ENCODE results near the gene DEFB132.

DEFB132 gene

GRCh38 chr20:266596-267562 is 9.4 kb downstream of the DEFB132 start:
- peak; percentile 72 for DNase-seq

- DNase-seq: no peak
These were observed 13.0 kb downstream of the DEFB132 start for GRCh38 chr20:270517-270916.

- no peak for DNase-seq
These were observed 13.5 kb downstream of the DEFB132 start for GRCh38 chr20:271069-271468.

- DNase-seq: no peak
These were observed 14.0 kb downstream of the DEFB132 start for GRCh38 chr20:271528-271927.

GRCh38 chr20:272718-273117 is 15.2 kb downstream of the DEFB132 start:
- DNase-seq: no peak

GRCh38 chr20:273884-274283 is 16.4 kb downstream of the DEFB132 start:
- no peak for DNase-seq

GRCh38 chr20:275791-276190 is 18.3 kb downstream of the DEFB132 start:
- DNase-seq: no peak

GRCh38 chr20:276620-277495 is 19.3 kb downstream of the DEFB132 start:
- no peak for DNase-seq

- DNase-seq: no peak
These were observed 19.9 kb downstream of the DEFB132 start for GRCh38 chr20:277496-277781.

- no peak for DNase-seq
These were observed 20.7 kb downstream of the DEFB132 start for GRCh38 chr20:278181-278580.

GRCh38 chr20:278607-279571 is 21.4 kb downstream of the DEFB132 start:
- DNase-seq: no peak

- no peak for DNase-seq
These were observed 26.6 kb downstream of the DEFB132 start for GRCh38 chr20:284172-284571.

- DNase-seq: no peak
These were observed 29.0 kb downstream of the DEFB132 start for GRCh38 chr20:286508-286907.

GRCh38 chr20:288956-289692 is 31.6 kb downstream of the DEFB132 start:
- no peak for DNase-seq

- no peak for DNase-seq
These were observed 32.2 kb downstream of the DEFB132 start for GRCh38 chr20:289693-290083.

- peak; percentile 84 to 91 for DNase-seq
These were observed 32.7 kb downstream of the DEFB132 start, which contains the start of gene C20orf96 for GRCh38 chr20:290084-290831. Gene C20orf96, minus strand, starts transcription at chr20:290750. Its CDS starts 140 bp downstream, at chr20:290610.

GRCh38 chr20:294602-295001 is 37.1 kb downstream of the DEFB132 start:
- DNase-seq: no peak

GRCh38 chr20:295804-296203 is 38.3 kb downstream of the DEFB132 start:
- no peak for DNase-seq

- DNase-seq: peak; percentile 90 to 93
These were observed 39.8 kb downstream of the DEFB132 start, which contains the start of gene ZCCHC3 for GRCh38 chr20:297098-297924. Gene ZCCHC3, plus strand, starts transcription at chr20:297570. Its CDS starts 17 bp downstream, at chr20:297587.
